Measurements from ENCODE around the gene PACRG.

DNA sequence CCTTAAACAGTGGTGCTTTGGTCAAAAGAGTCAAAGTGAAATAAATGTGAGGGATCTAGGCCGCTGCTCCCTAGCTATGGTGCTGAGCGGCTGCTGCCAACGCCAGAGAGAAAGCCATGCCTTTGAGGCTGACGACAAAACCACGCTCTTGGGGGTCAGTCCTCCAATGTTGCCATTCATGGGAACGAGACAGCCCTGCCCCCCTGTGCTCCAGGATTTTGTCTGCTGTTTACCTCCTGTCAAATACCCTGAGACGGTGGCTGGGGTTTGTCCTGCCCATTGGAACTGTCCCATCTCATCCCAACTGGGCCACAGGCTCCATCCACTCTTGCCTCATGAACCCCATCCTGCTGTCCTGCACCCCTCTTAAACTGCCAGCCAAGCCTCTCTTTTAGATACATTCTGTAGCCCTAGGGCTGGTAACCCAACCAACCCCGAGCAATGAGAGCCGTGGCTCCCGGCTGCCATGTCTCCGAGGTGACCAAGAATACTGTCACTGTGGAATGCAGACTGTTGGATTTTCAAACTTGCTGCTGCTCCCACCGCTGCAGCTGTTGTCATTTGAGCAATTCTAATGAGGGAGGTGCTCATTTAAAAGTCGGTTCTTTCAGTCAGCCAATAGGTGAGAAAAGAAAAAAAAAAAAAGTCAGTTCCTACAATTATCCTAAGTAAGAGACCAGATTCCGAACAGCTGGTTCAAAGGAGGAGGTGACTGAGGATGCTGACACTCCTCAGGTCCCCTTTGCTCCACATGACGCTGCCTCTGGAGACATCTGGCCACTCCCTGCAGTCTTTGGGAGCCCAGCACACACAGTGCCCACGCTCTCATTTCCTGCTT, 613.7 kb downstream of the PACRG start:
- no peak for TF ChIP-seq CTCF (conservative IDR thresholded peaks at IDR 0.05; ENCODE audit: low read length)
- no peak for TF ChIP-seq EZH2phosphoT487 (IDR thresholded peaks at IDR 0.05; ENCODE audit: borderline replicate concordance, low read depth, low read length)

Measured in OCI-LY7 (cell line).